Midbrain (tissue), 1 donor: ENCODE measurements around the gene ARAP2.

Experiments used
- DNase-seq: peaks from one replicate; lab custom pipeline; 2025; lab: John Stamatoyannopoulos, UW

Gene ARAP2

DNA sequence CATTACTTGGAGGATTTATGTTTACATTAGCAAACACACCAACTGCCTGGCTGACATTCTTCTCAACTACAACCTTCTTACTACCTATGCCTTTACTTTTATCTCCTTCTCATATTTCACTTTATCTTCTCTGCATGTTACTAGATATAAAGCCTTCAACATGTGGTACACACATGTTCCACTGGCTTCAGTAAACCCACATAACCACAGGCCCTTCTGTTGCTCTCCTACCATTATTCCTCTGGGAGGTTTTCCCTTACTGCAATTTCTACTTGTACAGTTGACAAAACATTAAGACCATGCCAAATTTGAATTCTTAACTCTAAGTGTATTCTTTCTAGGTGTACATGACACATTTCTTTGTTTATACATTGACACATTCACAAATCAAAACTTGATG lies 133.1 kb downstream of the ARAP2 start:
- no peak for DNase-seq

- no peak for DNase-seq
Observed at GRCh38 chr4:36099509-36099908, 144.8 kb downstream of the ARAP2 start.

DNA sequence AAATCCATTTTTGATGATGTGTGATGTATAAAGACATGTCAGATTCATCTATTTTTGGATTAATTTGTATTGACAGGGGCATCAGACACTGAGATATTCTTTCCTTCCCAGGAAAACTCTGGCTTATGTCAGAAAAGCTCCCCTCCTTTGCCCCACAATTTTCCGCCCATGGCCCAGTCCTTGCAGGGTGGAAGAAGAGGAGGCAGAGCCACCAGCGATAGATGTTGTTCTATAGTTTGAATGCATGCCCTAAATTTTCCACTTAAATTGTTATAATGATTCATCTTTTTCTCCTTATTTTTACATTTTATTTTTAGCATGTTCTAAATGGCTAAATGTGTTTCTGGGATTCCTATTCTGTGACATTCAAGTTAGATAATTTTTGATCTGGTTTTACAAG lies 149.3 kb downstream of the ARAP2 start:
- no peak for DNase-seq

DNA sequence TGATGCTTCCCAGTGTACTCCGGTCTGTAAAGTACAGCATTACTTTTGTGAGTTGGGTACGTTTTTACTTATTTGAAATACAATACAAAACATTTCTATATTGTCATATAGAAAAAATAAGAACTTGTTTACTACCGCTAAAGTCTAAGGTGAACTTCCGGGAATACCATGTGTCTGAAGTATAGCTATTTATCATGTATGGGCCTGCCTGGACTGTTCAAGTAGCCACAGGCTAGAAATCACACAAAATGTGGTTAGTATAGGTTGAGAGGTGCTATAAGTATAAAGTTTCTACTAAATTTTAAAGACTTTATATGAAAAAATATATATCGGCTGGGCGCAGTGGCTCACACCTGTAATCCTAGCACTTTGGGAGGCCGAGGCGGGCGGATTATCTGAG lies 152.3 kb downstream of the ARAP2 start:
- DNase-seq, result no peak

GRCh38 chr4:36088542-36088941 lies 155.8 kb downstream of the ARAP2 start:
- peak; percentile 50 for DNase-seq

DNA sequence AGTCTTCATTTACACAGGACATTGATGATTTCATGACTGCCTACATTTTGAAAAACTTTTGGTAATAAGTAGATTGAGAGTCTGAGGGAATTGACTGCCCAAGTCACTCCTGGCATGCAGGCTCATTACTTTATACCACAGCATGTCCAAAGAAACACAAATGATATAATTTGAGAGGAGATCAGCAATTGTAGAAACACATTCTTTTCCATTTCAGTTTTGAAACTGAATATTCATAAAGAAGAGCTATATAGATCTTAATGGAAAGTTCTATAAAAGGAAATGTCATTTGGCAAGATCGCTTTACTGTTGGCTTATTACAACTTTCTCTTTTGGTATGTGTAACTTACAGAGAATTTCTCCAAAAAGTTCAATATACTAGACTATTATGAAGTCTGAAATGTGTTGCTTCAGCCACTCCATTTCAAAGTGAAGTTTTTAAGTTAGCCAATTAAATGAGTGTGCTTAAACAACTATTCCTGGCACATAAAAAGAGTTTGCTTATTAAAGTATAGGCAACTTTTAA lies 158.0 kb downstream of the ARAP2 start:
- no peak for DNase-seq

DNA sequence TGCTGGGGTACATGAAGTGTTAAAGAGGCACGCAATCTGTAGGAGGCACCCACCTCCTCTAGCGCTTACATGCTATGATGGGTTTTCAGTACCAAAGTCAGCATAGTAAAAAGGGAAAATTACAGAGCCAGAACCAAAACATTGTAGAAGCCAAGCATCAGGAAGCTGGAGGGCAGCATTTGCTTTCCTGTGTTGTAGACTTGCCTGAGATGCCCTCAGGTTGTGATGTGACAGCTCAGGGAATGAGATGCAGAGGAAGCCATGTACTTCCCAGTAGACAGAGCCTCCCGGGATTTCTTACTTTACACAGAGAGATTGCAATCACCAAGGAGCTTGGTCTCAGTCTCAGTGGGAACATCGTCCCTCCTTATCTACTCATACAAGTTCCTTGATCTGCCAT lies 161.5 kb downstream of the ARAP2 start:
- DNase-seq, result no peak

GRCh38 chr4:36081185-36081584 lies 163.1 kb downstream of the ARAP2 start:
- DNase-seq, result no peak

DNA sequence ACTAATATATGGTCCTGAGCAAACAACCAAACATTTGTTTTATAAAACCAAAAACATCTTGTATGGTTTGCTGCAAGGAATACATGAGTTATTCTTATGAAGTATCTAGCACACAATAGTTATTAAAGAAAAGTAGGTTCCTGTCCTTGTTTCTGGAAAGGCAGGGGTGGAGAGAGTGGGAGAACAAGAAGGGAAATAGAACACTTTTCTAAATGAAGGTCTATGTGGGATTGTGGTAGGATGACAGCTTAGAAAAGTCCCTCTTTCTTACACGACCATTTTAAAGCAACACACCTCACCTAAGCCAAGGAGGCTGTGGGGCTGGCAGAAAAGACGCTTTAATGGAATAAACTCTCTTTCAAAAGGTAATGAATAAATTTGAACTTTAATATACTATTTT lies 164.6 kb downstream of the ARAP2 start:
- no peak for DNase-seq

DNA sequence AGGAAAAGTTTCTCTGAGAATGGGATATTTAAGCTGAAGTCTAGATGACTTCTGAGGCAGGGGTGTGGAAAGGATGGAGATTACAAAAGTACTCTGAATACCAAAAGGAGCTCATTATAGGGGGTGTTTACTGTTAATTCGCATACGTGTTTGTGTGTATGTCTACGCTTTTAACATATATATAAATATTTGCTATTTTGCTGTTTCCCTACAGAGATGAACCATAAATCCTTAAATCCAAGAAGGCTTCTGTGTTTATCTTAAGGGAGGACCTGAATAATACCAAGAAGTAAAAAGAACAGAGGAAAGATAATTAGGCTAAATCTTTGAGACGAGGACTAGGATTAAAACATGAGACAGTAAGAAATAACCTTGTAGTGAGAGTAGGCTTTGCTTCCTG lies 166.0 kb downstream of the ARAP2 start:
- DNase-seq, result no peak

DNA sequence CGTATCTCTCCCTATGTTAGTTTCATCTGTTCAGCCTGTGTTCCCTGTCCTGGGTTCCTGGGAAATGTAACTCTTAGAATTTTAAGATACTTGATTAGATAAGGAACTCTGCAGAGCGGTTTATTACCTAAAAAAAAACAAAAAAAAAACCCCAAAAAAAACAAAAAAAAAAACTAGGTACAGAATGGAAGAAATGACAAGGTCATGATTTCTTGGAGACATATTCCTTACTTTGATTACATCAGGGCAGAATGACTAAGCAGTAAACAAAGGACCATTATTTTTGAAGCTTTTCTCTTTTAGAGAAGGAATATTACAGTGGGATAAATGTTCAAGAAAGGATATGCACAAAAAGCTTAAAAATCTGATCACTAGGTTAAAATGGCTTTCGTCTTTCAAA lies 171.8 kb downstream of the ARAP2 start:
- no peak for DNase-seq

DNA sequence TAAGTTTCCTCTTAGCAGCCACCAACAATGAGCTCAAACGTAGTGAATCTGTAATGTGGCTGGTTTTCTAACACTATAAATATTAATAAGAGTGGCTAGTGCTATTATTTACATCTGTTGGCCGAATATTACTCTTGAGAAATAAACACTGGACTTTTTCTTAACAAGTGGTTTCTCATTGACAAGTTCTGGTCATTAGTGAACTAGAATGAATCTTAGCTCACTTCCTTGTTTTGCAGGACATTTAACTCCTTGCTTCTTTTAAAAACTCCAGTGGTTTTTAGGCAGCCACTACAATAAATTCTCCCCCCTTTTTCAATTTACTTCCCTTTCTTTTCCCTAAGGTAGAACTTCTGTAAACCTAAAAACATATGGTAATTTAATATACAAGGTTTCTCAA lies 177.2 kb downstream of the ARAP2 start:
- no peak for DNase-seq

DNA sequence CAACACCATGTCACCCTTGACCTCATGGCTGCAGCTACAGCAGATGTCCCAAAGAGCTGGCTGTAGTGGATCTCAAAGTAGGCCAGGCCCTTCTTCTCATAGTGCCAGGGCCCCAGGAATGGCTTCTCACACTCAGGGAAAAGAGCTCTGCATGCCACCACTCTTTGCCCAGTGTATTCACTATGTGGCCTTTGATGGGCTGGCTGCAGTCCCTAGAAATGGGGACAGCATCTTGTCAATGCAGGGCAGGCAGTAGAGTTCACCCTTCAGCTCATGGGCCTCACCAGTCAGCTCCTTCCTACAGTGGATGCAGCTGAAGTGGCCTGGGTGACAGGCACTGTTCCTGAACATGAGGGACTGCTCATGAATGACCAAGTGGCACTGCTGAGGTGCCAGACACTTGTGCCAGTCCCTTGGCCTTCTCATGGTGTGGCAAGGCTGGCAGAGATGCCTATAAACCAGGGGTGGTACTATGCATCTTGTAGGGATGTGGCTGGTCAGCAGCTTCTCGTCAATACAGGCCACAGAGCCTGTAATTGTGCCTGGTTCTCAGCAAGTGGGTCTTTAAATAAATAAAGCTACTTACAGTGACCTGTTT lies 178.9 kb downstream of the ARAP2 start:
- no peak for DNase-seq

DNA sequence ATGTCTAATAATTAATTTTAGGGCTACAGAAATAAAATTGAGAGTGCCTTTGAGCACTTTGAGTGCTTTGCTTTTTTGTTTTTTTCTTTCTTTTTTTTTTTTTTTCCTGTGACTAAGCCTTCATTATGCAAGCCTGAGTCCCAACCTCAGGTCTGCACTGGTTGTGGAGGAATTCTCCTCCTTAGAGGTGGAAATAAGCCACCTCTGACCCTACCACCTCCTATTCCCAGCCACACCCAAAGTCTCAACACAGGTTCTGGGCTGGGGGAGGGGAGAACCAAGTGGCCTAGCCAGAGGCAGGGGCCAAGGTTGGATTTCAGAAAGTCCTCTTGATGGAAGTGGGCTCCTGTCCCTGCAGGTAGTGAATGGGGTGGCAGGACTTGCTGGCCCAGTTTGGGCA lies 180.2 kb downstream of the ARAP2 start:
- DNase-seq, result no peak

- no peak for DNase-seq
Observed at GRCh38 chr4:36056136-36056535, 188.2 kb downstream of the ARAP2 start.

- DNase-seq, result peak; percentile 47
Observed at GRCh38 chr4:36054694-36055422, 189.5 kb downstream of the ARAP2 start.

GRCh38 chr4:36053930-36054329 lies 190.4 kb downstream of the ARAP2 start:
- no peak for DNase-seq

GRCh38 chr4:36051634-36052033 lies 192.7 kb downstream of the ARAP2 start:
- DNase-seq, result no peak

DNA sequence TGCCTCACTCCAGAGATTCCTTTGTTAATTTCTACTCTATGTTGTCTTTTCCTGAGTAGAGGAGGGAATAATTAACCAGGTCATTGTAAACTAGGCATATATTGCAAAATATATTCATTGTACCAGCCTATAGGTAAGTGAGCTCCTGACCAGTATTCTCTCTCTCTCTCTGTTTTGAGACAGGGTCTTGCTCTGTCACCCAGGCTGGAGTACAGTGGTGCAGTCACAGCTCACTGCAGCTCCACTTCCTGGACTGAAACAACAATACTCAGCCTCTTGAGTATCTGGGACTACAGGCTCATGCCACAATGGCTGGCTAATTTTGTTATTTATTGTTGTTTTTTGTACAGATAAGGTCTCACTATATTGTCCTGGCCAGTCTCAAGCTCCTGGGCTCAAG lies 198.3 kb downstream of the ARAP2 start:
- DNase-seq, result no peak

DNA sequence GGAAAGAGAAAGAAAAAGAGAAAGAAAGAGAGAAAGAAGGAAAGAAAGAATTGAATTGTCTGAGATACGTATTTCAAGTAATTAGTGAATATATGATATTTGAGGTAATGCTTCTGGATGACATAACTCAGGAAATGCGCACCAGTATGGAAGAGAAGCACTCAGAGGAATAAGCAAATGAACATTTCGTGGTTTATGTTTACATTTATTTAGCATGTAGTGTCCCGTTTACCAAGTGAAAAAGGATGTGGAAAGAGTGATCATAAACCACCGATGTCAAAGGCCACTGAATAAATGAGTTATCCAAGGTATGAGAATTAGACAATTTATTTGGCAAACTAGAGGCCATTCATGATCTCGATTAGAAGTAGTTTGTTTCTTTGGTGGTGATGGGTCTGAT lies 200.4 kb downstream of the ARAP2 start:
- DNase-seq, result no peak

- DNase-seq, result no peak
Observed at GRCh38 chr4:36043241-36043640, 201.1 kb downstream of the ARAP2 start.

GRCh38 chr4:36042122-36042970 lies 202.0 kb downstream of the ARAP2 start:
- DNase-seq, result no peak

GRCh38 chr4:36041340-36041739 lies 203.0 kb downstream of the ARAP2 start:
- DNase-seq, result no peak
